Ovary (tissue), 3 donors: Measurements from ENCODE around the gene ZNF746.

Source experiments
- CTCF ChIP-seq, 3 donors: fragments of 450-650 bp in 2 of 3; fragments of 200-600 bp in 1 of 3; IDR thresholded peaks; one replicate each; pipeline versions ENCODE4 v1.5.1 to v1.8.0; 2016 to 2022; ENCODE audit warnings: antibody characterized with exemption in 3 of 3, mild to moderate bottlenecking in 1 of 3
- EP300 ChIP-seq: sonication (generic); formaldehyde crosslinking; IDR thresholded peaks from one replicate; pipeline ENCODE4 v1.6.1; 2017; ENCODE audit warnings: antibody characterized with exemption
- donor health status: DM: no; HTN: no; CAD: no.

GRCh38 chr7:149449897-149450296, 47.7 kb downstream of the ZNF746 start:
- TF ChIP-seq CTCF (IDR thresholded peaks at IDR 0.05): no peak
- no peak for TF ChIP-seq EP300
